CD4-positive, alpha-beta T cell (primary cell): ENCODE measurements around the gene GPATCH3. TPM values are rescaled to one million over a fixed set of nuclear protein-coding genes. Genes with fewer than 3 reads are reported as not detected.

Source experiments
- ATAC-seq: fragments of 200-7000 bp; cut with Tn5 transposase; one replicate; pipeline ENCODE4 v1.10.0; 2022; ENCODE audit warnings: mild to moderate bottlenecking; ENCODE audit not compliant: poor library complexity
- CTCF ChIA-PET: fragments of 350-600 bp; sonication (Branson Sonifier 250); formaldehyde crosslinking; loops from one replicate; lab custom pipeline; 2021; ENCODE audit warnings: antibody characterized with exemption, inconsistent platforms; lab: Charles Lee
- POLR2A ChIA-PET: fragments of 350-600 bp; sonication (Branson Sonifier 250); formaldehyde crosslinking; loops from one replicate; lab custom pipeline; 2021; ENCODE audit warnings: antibody characterized with exemption, inconsistent platforms; lab: Charles Lee
- DNase-seq, 14 experiments: peaks; one replicate each; pipeline ENCODE4 v3.0.0-alpha.2; 2013 to 2020; ENCODE audit warnings: mixed read lengths in 2 of 14
- H3K27ac ChIP-seq, 2 donors: one replicate each; pipeline versions ENCODE4 v1.5.1 to v1.7.0; 2013; ENCODE audit warnings: low read length in 2 of 2, low read depth in 1 of 2, mild to moderate bottlenecking in 1 of 2
- H3K27me3 ChIP-seq, 2 experiments: 1 replicate in 1 of 2; 2 replicates in 1 of 2; pipeline versions ENCODE4 v1.6.1 to v1.7.0; 2013; ENCODE audit warnings: low read length in 2 of 2, control low read depth in 1 of 2, mild to moderate bottlenecking in 1 of 2, moderate library complexity in 1 of 2; ENCODE audit not compliant: insufficient read depth in 2 of 2, control insufficient read depth in 1 of 2
- H3K36me3 ChIP-seq: one replicate; pipeline ENCODE4 v1.6.1; 2013; ENCODE audit warnings: low read length, control low read depth; ENCODE audit not compliant: insufficient read depth
- H3K4me1 ChIP-seq: one replicate; pipeline ENCODE4 v1.6.1; 2013; ENCODE audit warnings: low read length, control low read depth; ENCODE audit not compliant: insufficient read depth
- H3K4me3 ChIP-seq: one replicate; pipeline ENCODE4 v1.5.1; 2013; ENCODE audit warnings: mild to moderate bottlenecking, low read length, moderate library complexity
- H3K9me3 ChIP-seq, 2 experiments: 1 replicate in 1 of 2; 2 replicates in 1 of 2; pipeline versions ENCODE4 v1.6.1 to v1.7.0; 2013; ENCODE audit warnings: low read length in 2 of 2, mild to moderate bottlenecking in 2 of 2, control low read depth in 1 of 2, moderate library complexity in 1 of 2; ENCODE audit not compliant: control insufficient read depth in 1 of 2, insufficient read depth in 1 of 2
- H3K27ac Mint-ChIP-seq: one replicate; pipeline ENCODE4 v1.8.0; 2020; ENCODE audit warnings: mixed read lengths
- H3K27me3 Mint-ChIP-seq: one replicate; pipeline ENCODE4 v1.8.0; 2021; ENCODE audit warnings: mixed read lengths
- H3K36me3 Mint-ChIP-seq: one replicate; pipeline ENCODE4 v1.8.0; 2021; ENCODE audit warnings: low read depth, mixed read lengths
- H3K4me1 Mint-ChIP-seq: one replicate; pipeline ENCODE4 v1.8.0; 2021; ENCODE audit warnings: low read depth, mixed read lengths
- H3K4me3 Mint-ChIP-seq: one replicate; pipeline ENCODE4 v1.8.0; 2020; ENCODE audit warnings: mild to moderate bottlenecking, mixed read lengths
- H3K9me3 Mint-ChIP-seq: one replicate; pipeline ENCODE4 v1.8.0; 2020; ENCODE audit warnings: mixed read lengths
- intact Hi-C, 2 experiments: fragments of 100-400 bp; cut with DNase I in 1 of 2; cut with micrococcal nuclease in 1 of 2; formaldehyde crosslinking; loops; one replicate each; pipeline versions ENCODE4 v1.15.1 to v1.9.0; 2023 to 2025; cut with DNase I, micrococcal nuclease
- total RNA-seq, 174 experiments: library from RNA in 2 of 174; stranded (reverse) in 2 of 174; gene quantifications; one replicate each; pipeline ENCODE4 v1.2.3 and lab custom pipeline; 2021 to 2026
- TF ChIP-seq, protein P1 (sequence below): fragments of 200-600 bp; IDR thresholded peaks from one replicate; pipeline ENCODE4 v1.8.0; 2022; ENCODE audit warnings: antibody characterized with exemption, mild to moderate bottlenecking

Gene GPATCH3
- total RNA-seq, 2 experiments from 2014 or later = 30.2 to 32.4 TPM

DNA sequence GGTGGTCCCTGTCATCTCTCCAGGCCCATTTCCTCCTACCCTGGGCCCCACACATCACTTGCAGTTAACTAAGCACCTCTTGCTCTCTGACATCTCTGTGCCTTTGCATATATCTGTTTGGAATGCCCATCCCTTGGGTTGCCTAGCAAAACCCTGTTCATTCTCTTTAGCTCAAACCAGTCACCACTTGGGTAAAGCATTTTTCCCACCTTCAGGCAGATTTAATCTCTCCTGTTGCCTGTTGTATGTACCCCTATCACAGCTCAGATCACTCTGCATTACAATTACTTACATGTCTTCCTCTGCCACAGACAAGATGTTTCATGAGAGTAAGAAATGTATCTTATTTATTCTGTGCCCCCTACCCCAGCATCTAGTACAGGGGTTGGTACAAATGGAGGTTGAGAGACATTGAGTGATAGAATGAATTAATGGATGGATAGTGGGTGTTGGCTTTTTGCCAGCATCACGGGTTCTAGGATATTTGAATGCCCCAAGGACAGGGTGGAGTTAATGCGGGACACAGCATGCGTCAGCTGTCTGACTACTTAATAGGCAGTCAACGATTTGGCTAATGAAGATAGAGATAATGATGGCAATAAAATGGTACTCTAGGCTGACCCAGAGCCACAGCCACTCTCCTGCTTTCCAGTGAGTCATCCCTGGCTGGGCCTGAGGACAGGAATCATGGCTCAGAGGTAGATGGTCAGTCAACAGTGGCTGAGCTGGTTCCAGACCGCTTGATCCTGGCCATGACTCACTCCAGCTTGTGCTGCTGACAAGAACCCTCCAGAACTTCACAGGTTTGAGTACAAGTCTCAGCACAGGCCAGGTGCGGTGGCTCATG, 7.0 kb upstream of the GPATCH3 start:
- ChIA-PET CTCF (no interaction called here), POLR2A (no interaction called here)
- DNase-seq (no peak), ATAC-seq (no peak)
- TF ChIP-seq, protein P1, sequence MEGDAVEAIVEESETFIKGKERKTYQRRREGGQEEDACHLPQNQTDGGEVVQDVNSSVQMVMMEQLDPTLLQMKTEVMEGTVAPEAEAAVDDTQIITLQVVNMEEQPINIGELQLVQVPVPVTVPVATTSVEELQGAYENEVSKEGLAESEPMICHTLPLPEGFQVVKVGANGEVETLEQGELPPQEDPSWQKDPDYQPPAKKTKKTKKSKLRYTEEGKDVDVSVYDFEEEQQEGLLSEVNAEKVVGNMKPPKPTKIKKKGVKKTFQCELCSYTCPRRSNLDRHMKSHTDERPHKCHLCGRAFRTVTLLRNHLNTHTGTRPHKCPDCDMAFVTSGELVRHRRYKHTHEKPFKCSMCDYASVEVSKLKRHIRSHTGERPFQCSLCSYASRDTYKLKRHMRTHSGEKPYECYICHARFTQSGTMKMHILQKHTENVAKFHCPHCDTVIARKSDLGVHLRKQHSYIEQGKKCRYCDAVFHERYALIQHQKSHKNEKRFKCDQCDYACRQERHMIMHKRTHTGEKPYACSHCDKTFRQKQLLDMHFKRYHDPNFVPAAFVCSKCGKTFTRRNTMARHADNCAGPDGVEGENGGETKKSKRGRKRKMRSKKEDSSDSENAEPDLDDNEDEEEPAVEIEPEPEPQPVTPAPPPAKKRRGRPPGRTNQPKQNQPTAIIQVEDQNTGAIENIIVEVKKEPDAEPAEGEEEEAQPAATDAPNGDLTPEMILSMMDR = no peak
- intact Hi-C loops = no loop called here
- H3K4me1 ChIP-seq = no peaks in the 10 kb centered on the region
- Mint-ChIP-seq H3K27me3 (peaks cover 4% of the 10 kb centered on the region), H3K4me1 (peaks cover 2% of the 10 kb centered on the region), H3K36me3 (no peaks in the 10 kb centered on the region), H3K9me3 (no peaks in the 10 kb centered on the region), H3K27ac (no peak overlapping the region), H3K4me3 (peak overlapping the region; percentile 3)
- no peak overlapping the region for H3K4me3 ChIP-seq
- no peaks in the 10 kb centered on the region for H3K36me3 ChIP-seq
- no peaks in the 10 kb centered on the region for H3K27me3 ChIP-seq
- H3K9me3 ChIP-seq = no peaks in the 10 kb centered on the region
- H3K27ac ChIP-seq = no peak overlapping the region

DNA sequence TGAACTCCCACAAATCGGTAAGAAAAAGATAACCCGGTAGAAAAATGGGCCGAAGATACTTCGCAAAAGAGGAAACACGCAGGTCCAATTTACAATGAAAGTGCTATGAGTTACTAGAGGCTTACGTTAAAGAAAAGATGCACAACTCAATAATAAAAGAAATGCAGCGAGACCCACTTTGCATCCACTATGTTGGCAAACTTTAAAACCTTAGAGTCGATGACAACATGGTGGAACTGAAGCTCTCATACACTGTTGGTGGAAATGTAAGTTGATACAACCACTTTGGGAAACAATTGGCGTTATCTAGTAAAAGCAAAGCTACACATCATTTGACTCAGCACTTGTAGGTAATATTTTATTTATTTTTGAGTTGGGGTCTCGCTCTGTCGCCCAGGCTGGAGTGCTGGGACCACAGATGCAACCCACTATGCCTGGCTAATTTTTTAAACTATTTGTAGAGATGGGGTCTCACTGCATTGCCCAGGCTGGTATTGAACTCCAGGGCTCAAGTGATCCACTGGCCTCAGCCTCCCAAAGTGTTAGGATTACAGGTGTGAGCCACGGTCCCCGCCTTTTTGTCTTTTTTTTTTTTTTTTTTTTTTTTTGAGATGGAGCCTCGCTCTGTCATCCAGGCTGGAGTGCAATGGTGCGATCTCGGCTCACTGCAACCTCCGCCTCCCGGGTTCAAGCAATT, 696 bp upstream of the GPATCH3 start:
- Mint-ChIP-seq H3K27me3 (no peaks in the 10 kb centered on the region), H3K27ac (peak overlapping the region; percentile 93), H3K36me3 (peaks cover 37% of the 10 kb centered on the region), H3K4me3 (peak overlapping the region; percentile 98), H3K9me3 (no peaks in the 10 kb centered on the region), H3K4me1 (peaks cover 31% of the 10 kb centered on the region)
- H3K27me3 ChIP-seq = no peaks in the 10 kb centered on the region
- ChIA-PET POLR2A (interaction anchor here (0.7 to 3.7 kb wide), 23 partner anchors 8 to 1742 kb away, joined by 3 to 82 read pairs (median 5); partner anchors contain the start of genes DHDDS, FAM76A, GPN2 and HMGN2), CTCF (interaction anchor here (0.5 to 1.0 kb wide), 2 partner anchors 18 to 96 kb away, joined by 3 read pairs; no protein-coding TSS in a partner anchor)
- H3K4me3 ChIP-seq = peak overlapping the region; percentile 98
- ATAC-seq = no peak
- peaks cover 21% of the 10 kb centered on the region for H3K36me3 ChIP-seq
- TF ChIP-seq, protein P1 = no peak
- H3K4me1 ChIP-seq = peaks cover 29% of the 10 kb centered on the region
- peak overlapping the region; percentile 82 to 94 for H3K27ac ChIP-seq
- H3K9me3 ChIP-seq = no peaks in the 10 kb centered on the region
- DNase-seq = no peak
- intact Hi-C loops = loop anchor here in 1 of 2 experiments (1.0 kb wide), 1 partner anchor 21 kb away; no protein-coding TSS in a partner anchor

DNA sequence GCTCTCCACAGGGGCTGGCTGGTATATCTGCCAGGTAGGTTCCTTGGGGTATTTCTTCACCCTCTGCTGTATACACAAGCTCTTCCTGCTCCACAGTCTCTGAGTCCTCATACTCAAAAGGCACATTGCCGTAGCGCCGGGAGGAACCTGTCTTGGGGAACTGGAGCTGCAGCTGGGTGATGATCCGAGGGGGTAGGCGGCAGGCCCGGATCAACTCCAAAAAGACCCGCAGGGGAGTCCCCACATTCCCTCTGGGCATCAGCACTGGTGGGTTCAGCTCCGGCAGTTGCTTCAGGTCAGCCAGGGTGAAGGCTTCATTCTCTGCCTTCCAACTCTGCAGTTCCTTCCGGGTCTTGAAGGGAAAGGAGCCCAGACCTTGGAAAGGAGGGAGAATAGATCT, 2.9 kb downstream of the GPATCH3 start:
- no peak for ATAC-seq
- no peak for DNase-seq
- peaks cover 54% of the 10 kb centered on the region for H3K36me3 ChIP-seq
- peaks cover 72% of the 10 kb centered on the region for H3K36me3 Mint-ChIP-seq
- H3K27me3 Mint-ChIP-seq = no peaks in the 10 kb centered on the region
- TF ChIP-seq, protein P1 = no peak
- ChIA-PET POLR2A (no interaction called here), CTCF (interaction anchor here (1.9 kb wide), 1 partner anchor 43 kb away, joined by 3 read pairs; no protein-coding TSS in a partner anchor)
- H3K27ac ChIP-seq = no peak overlapping the region
- no peaks in the 10 kb centered on the region for H3K9me3 Mint-ChIP-seq
- no peak overlapping the region for H3K4me3 Mint-ChIP-seq
- H3K4me1 Mint-ChIP-seq = peaks cover 30% of the 10 kb centered on the region
- intact Hi-C loops = no loop called here
- H3K27ac Mint-ChIP-seq = no peak overlapping the region
- H3K27me3 ChIP-seq = no peaks in the 10 kb centered on the region
- H3K4me1 ChIP-seq = peaks cover 29% of the 10 kb centered on the region
- no peak overlapping the region for H3K4me3 ChIP-seq
- no peaks in the 10 kb centered on the region for H3K9me3 ChIP-seq
